B cell (primary cell): ENCODE measurements around the gene SLC10A2. TPM values are rescaled to one million over a fixed set of nuclear protein-coding genes. Genes with fewer than 3 reads are reported as not detected.

Source experiments
- ATAC-seq: fragments of 200-7000 bp; cut with Tn5 transposase; one replicate; pipeline ENCODE4 v1.10.0; 2021; ENCODE audit warnings: low read depth, mild to moderate bottlenecking, moderate number of reproducible peaks, moderate library complexity
- CTCF ChIA-PET: fragments of 350-600 bp; sonication (Branson Sonifier 250); formaldehyde crosslinking; loops from one replicate; lab custom pipeline; 2021; ENCODE audit warnings: antibody characterized with exemption, inconsistent platforms; lab: Charles Lee
- POLR2A ChIA-PET: fragments of 350-600 bp; sonication (Branson Sonifier 250); formaldehyde crosslinking; loops from one replicate; lab custom pipeline; 2021; ENCODE audit warnings: antibody characterized with exemption; lab: Charles Lee
- DNase-seq: peaks from one replicate; pipeline ENCODE4 v3.0.0; 2013
- H2AFZ ChIP-seq: 2 replicates; pipeline ENCODE4 v1.6.1; 2012; ENCODE audit warnings: mild to moderate bottlenecking, low read depth, low read length; ENCODE audit not compliant: insufficient read depth, poor library complexity, severe bottlenecking
- H3K27ac ChIP-seq, 2 donors: 1 replicate in 1 of 2; 2 replicates in 1 of 2; pipeline ENCODE4 v1.5.1; 2012 to 2013; ENCODE audit warnings: low read length in 2 of 2, mild to moderate bottlenecking in 2 of 2, moderate library complexity in 1 of 2
- H3K27me3 ChIP-seq, 4 experiments: fragments of 200-600 bp in 1 of 4; sonication (generic) in 1 of 4; replicated peaks in 1 of 4; 1 replicate in 2 of 4; 2 replicates in 2 of 4; pipeline versions ENCODE4 v1.6.1 to v1.7.0; 2013 to 2016; ENCODE audit warnings: low read length in 3 of 4, mild to moderate bottlenecking in 2 of 4, mixed read lengths in 1 of 4, moderate library complexity in 1 of 4; ENCODE audit not compliant: insufficient read depth in 4 of 4, control insufficient read depth in 3 of 4; ENCODE audit errors: control extremely low read depth in 1 of 4
- H3K36me3 ChIP-seq, 2 experiments: replicated peaks in 1 of 2; 1 replicate in 1 of 2; 2 replicates in 1 of 2; pipeline versions ENCODE4 v1.6.1 to v1.7.1; 2013; ENCODE audit warnings: low read length in 1 of 2; ENCODE audit not compliant: insufficient read depth in 2 of 2, control insufficient read depth in 1 of 2; ENCODE audit errors: control extremely low read depth in 1 of 2, extremely low read depth in 1 of 2
- H3K4me1 ChIP-seq, 2 donors: fragments of 200-600 bp in 1 of 2; sonication (generic) in 1 of 2; 1 replicate in 1 of 2; 2 replicates in 1 of 2; pipeline versions ENCODE4 v1.5.1 to v1.6.1; 2013 to 2017; ENCODE audit warnings: low read length in 2 of 2; ENCODE audit not compliant: control insufficient read depth in 2 of 2, insufficient read depth in 2 of 2
- H3K4me2 ChIP-seq: replicated peaks from 2 replicates; pipeline ENCODE3; 2012; ENCODE audit warnings: mild to moderate bottlenecking, low read depth, low read length; ENCODE audit not compliant: poor library complexity, severe bottlenecking
- H3K4me3 ChIP-seq, 5 experiments: fragments of 200-600 bp in 1 of 5; sonication (generic) in 1 of 5; 1 replicate in 3 of 5; 2 replicates in 2 of 5; pipeline versions ENCODE4 v1.5.1 to v1.7.0; 2011 to 2016; ENCODE audit warnings: low read length in 4 of 5, mild to moderate bottlenecking in 4 of 5, low read depth in 2 of 5, control low read depth in 1 of 5, moderate library complexity in 1 of 5; ENCODE audit not compliant: insufficient read depth in 1 of 5; ENCODE audit errors: control extremely low read depth in 1 of 5, extremely low read depth in 1 of 5
- H3K79me2 ChIP-seq: fragments of 200-600 bp; sonication (generic); one replicate; pipeline ENCODE4 v1.6.0; 2016; ENCODE audit warnings: low read length; ENCODE audit not compliant: control insufficient read depth, insufficient read depth
- H3K9ac ChIP-seq: fragments of 200-600 bp; sonication (generic); 2 replicates; pipeline ENCODE4 v1.6.1; 2017; ENCODE audit warnings: mild to moderate bottlenecking, low read length, moderate library complexity
- H3K9me3 ChIP-seq, 3 donors: one replicate each; pipeline versions ENCODE4 v1.6.1 to v1.7.1; 2013; ENCODE audit warnings: low read length in 2 of 3; ENCODE audit not compliant: control insufficient read depth in 2 of 3, insufficient read depth in 1 of 3; ENCODE audit errors: control extremely low read depth in 1 of 3
- H4K20me1 ChIP-seq: 2 replicates; pipeline ENCODE4 v1.6.0; 2012; ENCODE audit warnings: mild to moderate bottlenecking, low read length; ENCODE audit not compliant: insufficient read depth, control insufficient read depth, poor library complexity, severe bottlenecking
- H3K27ac Mint-ChIP-seq: one replicate; pipeline ENCODE4 v1.8.0; 2021; ENCODE audit warnings: mixed read lengths
- H3K27me3 Mint-ChIP-seq: one replicate; pipeline ENCODE4 v1.8.0; 2021; ENCODE audit warnings: mixed read lengths
- H3K4me1 Mint-ChIP-seq: one replicate; pipeline ENCODE4 v1.8.0; 2021; ENCODE audit warnings: mixed read lengths
- H3K4me3 Mint-ChIP-seq: one replicate; pipeline ENCODE4 v1.8.0; 2021; ENCODE audit warnings: mixed read lengths
- H3K9me3 Mint-ChIP-seq: one replicate; pipeline ENCODE4 v1.8.0; 2022; ENCODE audit warnings: mixed read lengths; ENCODE audit not compliant: insufficient read depth
- CTCF ChIP-seq: fragments of 200-600 bp; IDR thresholded peaks from one replicate; pipeline ENCODE4 v1.8.0; 2022; ENCODE audit warnings: antibody characterized with exemption, mild to moderate bottlenecking
- EZH2 ChIP-seq: IDR thresholded peaks from 2 replicates; pipeline ENCODE4 v1.6.1; 2012; ENCODE audit warnings: borderline replicate concordance, low read depth, mild to moderate bottlenecking, moderate library complexity, low read length; ENCODE audit not compliant: insufficient read depth, poor library complexity, severe bottlenecking
- WGBS: methylation state at CpG from one replicate; pipeline ENCODE4 v1.1.5; 2013; ENCODE audit warnings: missing lambda C conversion rate; ENCODE audit not compliant: insufficient coverage; 5-methylcytosine and 5-hydroxymethylcytosine counted together
- intact Hi-C: fragments of 100-400 bp; cut with micrococcal nuclease; formaldehyde crosslinking; loops from one replicate; pipeline ENCODE4 v1.10.0; 2022
- polyA plus RNA-seq: library from polyadenylated mRNA; depleted of rRNA; stranded (reverse); fragments of >200 nt; gene quantifications from 2 replicates; pipeline ENCODE4 v1.2.3, GENCODE V29; 2012
- total RNA-seq, 2 donors: library from RNA; stranded (reverse); fragments of 120-200 nt in 1 of 2; gene quantifications; 1 replicate in 1 of 2; 2 replicates in 1 of 2; pipeline versions ENCODE4 v1.2.3 to v1.2.4, GENCODE V29; 2013 to 2022

Gene SLC10A2
- total and polyA plus RNA-seq, 2 donors (not counting 1 experiment from before 2014, with no cell fraction given), result not detected

- intact Hi-C loops, result no loop called here
- Histone ChIP-seq H3K79me2 (no peaks in the 10 kb centered on the region), H4K20me1 (no peaks in the 10 kb centered on the region), H3K27me3 (no peaks in the 10 kb centered on the region), H3K9ac (no peak overlapping the region), H3K36me3 (no peaks in the 10 kb centered on the region), H2AFZ (no peak overlapping the region), H3K4me1 (no peaks in the 10 kb centered on the region), H3K4me3 (no peak overlapping the region), H3K9me3 (peaks cover 0 to 9% (median 8%) of the 10 kb centered on the region in 3 donors), H3K27ac (no peak overlapping the region), H3K4me2 (no peak overlapping the region)
- no peak overlapping the region for H3K4me3 Mint-ChIP-seq
- DNase-seq (no peak), ATAC-seq (no peak)
- H3K9me3 Mint-ChIP-seq, result peaks cover 4% of the 10 kb centered on the region
- TF ChIP-seq CTCF (no peak), EZH2 (no peak)
- ChIA-PET POLR2A (no interaction called here), CTCF (interaction anchor here (0.5 kb wide), 1 partner anchor 11 kb away, joined by 3 read pairs; no protein-coding TSS in a partner anchor)
- 92% methylated on average over 1 of the region's 3 CpGs for WGBS
- no peaks in the 10 kb centered on the region for H3K27me3 Mint-ChIP-seq
- H3K27ac Mint-ChIP-seq, result no peak overlapping the region
- no peaks in the 10 kb centered on the region for H3K4me1 Mint-ChIP-seq
Observed at GRCh38 chr13:103087275-103087674, 21.1 kb upstream of the SLC10A2 start.

- Histone ChIP-seq H3K27me3 (no peaks in the 10 kb centered on the region), H3K9me3 (peaks cover 0 to 1% (median 0%) of the 10 kb centered on the region in 3 donors), H3K79me2 (no peaks in the 10 kb centered on the region), H3K4me2 (no peak overlapping the region), H3K4me1 (peaks cover 13% of the 10 kb centered on the region in 2 donors), H3K9ac (no peak overlapping the region), H2AFZ (no peak overlapping the region), H3K36me3 (no peaks in the 10 kb centered on the region), H4K20me1 (no peaks in the 10 kb centered on the region), H3K4me3 (no peak overlapping the region), H3K27ac (no peak overlapping the region)
- DNase-seq, result no peak
- Mint-ChIP-seq H3K9me3 (no peaks in the 10 kb centered on the region), H3K4me1 (peaks cover 12% of the 10 kb centered on the region), H3K27ac (no peak overlapping the region), H3K4me3 (no peak overlapping the region), H3K27me3 (no peaks in the 10 kb centered on the region)
- no CpG with 5 or more reads among the region's 2 CpGs for WGBS
- no peak for ATAC-seq
- CTCF ChIA-PET, result no interaction called here
- POLR2A ChIA-PET, result no interaction called here
- TF ChIP-seq EZH2, result no peak
- TF ChIP-seq CTCF, result no peak
- intact Hi-C loops, result no loop called here
Observed at GRCh38 chr13:103081435-103081834, 15.2 kb upstream of the SLC10A2 start.
